Lung microvascular endothelial cell (primary cell): ENCODE results near the gene PLA2G2E. TPM values are rescaled to one million over a fixed set of nuclear protein-coding genes. Genes with fewer than 3 reads are reported as not detected.

Experiments
- DNase-seq, 2 donors: peaks; one replicate each; pipeline versions ENCODE4 v3.0.0 to v3.0.0-alpha.2; 2010; ENCODE audit warnings: low read depth in 2 of 2
- total RNA-seq: library from RNA; depleted of rRNA; stranded (reverse); fragments of >200 nt; gene quantifications from 2 replicates; pipeline ENCODE4 v1.2.1, GENCODE V29; 2014

Gene PLA2G2E
- not detected in 2 replicates for total RNA-seq

- no peak for DNase-seq
Measured at GRCh38 chr1:19923137-19923952, at the start of gene PLA2G2E. TSS of gene PLA2G2E (minus strand) at chr1:19923617. CDS start at chr1:19923559, 58 bp downstream.

- no peak for DNase-seq
Measured at GRCh38 chr1:19971664-19972063, 48.2 kb upstream of the PLA2G2E start.

GRCh38 chr1:19969898-19970660 lies 46.7 kb upstream of the PLA2G2E start:
- no peak for DNase-seq

GRCh38 chr1:19967808-19968207 lies 44.4 kb upstream of the PLA2G2E start:
- no peak for DNase-seq

- DNase-seq: no peak
Measured at GRCh38 chr1:19964542-19964941, 41.1 kb upstream of the PLA2G2E start.

- no peak for DNase-seq
Measured at GRCh38 chr1:19963636-19964035, 40.2 kb upstream of the PLA2G2E start.

- DNase-seq: no peak
Measured at GRCh38 chr1:19960591-19960990, 37.2 kb upstream of the PLA2G2E start.

GRCh38 chr1:19957779-19958178 lies 34.4 kb upstream of the PLA2G2E start:
- no peak for DNase-seq

GRCh38 chr1:19955534-19956170 lies 32.2 kb upstream of the PLA2G2E start:
- no peak for DNase-seq

GRCh38 chr1:19954059-19954458 lies 30.6 kb upstream of the PLA2G2E start:
- no peak for DNase-seq

GRCh38 chr1:19949016-19949415 lies 25.6 kb upstream of the PLA2G2E start:
- peak; percentile 52 to 89 for DNase-seq

- DNase-seq: no peak
Measured at GRCh38 chr1:19946971-19947370, 23.6 kb upstream of the PLA2G2E start.

- no peak for DNase-seq
Measured at GRCh38 chr1:19946331-19946751, 22.9 kb upstream of the PLA2G2E start.

- DNase-seq: no peak
Measured at GRCh38 chr1:19945914-19946313, 22.5 kb upstream of the PLA2G2E start.

- DNase-seq: no peak
Measured at GRCh38 chr1:19942657-19943056, 19.2 kb upstream of the PLA2G2E start.

- no peak for DNase-seq
Measured at GRCh38 chr1:19942088-19942487, 18.7 kb upstream of the PLA2G2E start.

- no peak for DNase-seq
Measured at GRCh38 chr1:19941206-19941568, 17.8 kb upstream of the PLA2G2E start.

GRCh38 chr1:19940486-19941205 lies 17.2 kb upstream of the PLA2G2E start:
- no peak for DNase-seq

GRCh38 chr1:19938472-19938871 lies 15.1 kb upstream of the PLA2G2E start:
- no peak for DNase-seq

- no peak for DNase-seq
Measured at GRCh38 chr1:19936061-19936750, 12.8 kb upstream of the PLA2G2E start.

GRCh38 chr1:19934336-19934735 lies 10.9 kb upstream of the PLA2G2E start:
- DNase-seq: no peak
